HEK293T (cell line): ENCODE results near the gene ACMSD.

Experiments used
- BHLHE40 ChIP-seq: fragments of 450-650 bp; IDR thresholded peaks from 2 replicates; pipeline ENCODE4 v1.6.1; 2016; ENCODE audit warnings: mild to moderate bottlenecking, moderate library complexity, borderline replicate concordance
- ELF4 ChIP-seq: fragments of 450-650 bp; IDR thresholded peaks from 2 replicates; pipeline ENCODE4 v1.6.1; 2017; ENCODE audit warnings: antibody characterized with exemption
- FOXM1 ChIP-seq: fragments of 450-650 bp; IDR thresholded peaks from 2 replicates; pipeline ENCODE4 v1.6.1; 2017; ENCODE audit warnings: mild to moderate bottlenecking, borderline replicate concordance
- L3MBTL2 ChIP-seq: fragments of 450-650 bp; conservative IDR thresholded peaks from 2 replicates; pipeline ENCODE4 v1.6.1; 2016; ENCODE audit warnings: mild to moderate bottlenecking
- NFRKB ChIP-seq: fragments of 450-650 bp; IDR thresholded peaks from 2 replicates; pipeline ENCODE4 v1.6.1; 2016; ENCODE audit warnings: mild to moderate bottlenecking, moderate library complexity
- SP1 ChIP-seq: fragments of 450-650 bp; IDR thresholded peaks from 2 replicates; pipeline ENCODE4 v1.6.1; 2017
- SUZ12 ChIP-seq: fragments of 450-650 bp; IDR thresholded peaks from 2 replicates; pipeline ENCODE4 v1.6.1; 2016; ENCODE audit warnings: mild to moderate bottlenecking
- TARDBP ChIP-seq: fragments of 450-650 bp; IDR thresholded peaks from 2 replicates; pipeline ENCODE4 v1.6.1; 2016
- ZNF384 ChIP-seq: fragments of 450-650 bp; IDR thresholded peaks from 2 replicates; pipeline ENCODE4 v1.6.1; 2016

GRCh38 chr2:134862069-134862468 lies 23.7 kb downstream of the ACMSD start:
- TF ChIP-seq FOXM1 (no peak), NFRKB (no peak), BHLHE40 (no peak), ZNF384 (no peak), SP1 (no peak), ELF4 (no peak), L3MBTL2 (no peak), SUZ12 (no peak), TARDBP (no peak)
